Stomach smooth muscle (tissue), 2 donors: ENCODE results near the gene TLCD2.
"Not testable (repeated sequence)": the region's sequence is repeated elsewhere in the genome, so short reads cannot be mapped to it uniquely, and the experiment has no call there.

Source experiments
- H3K27ac ChIP-seq: one replicate; pipeline ENCODE4 v1.7.0; 2013; ENCODE audit warnings: mild to moderate bottlenecking, low read length, inconsistent platforms
- H3K27me3 ChIP-seq, 2 donors: one replicate each; pipeline ENCODE4 v1.7.0; 2013; ENCODE audit warnings: low read length in 2 of 2; ENCODE audit not compliant: insufficient read depth in 2 of 2, control insufficient read depth in 1 of 2
- H3K36me3 ChIP-seq, 2 donors: one replicate each; pipeline ENCODE4 v1.7.0; 2013; ENCODE audit warnings: low read length in 2 of 2; ENCODE audit not compliant: control insufficient read depth in 2 of 2, insufficient read depth in 2 of 2
- H3K4me1 ChIP-seq: one replicate; pipeline ENCODE4 v1.7.0; 2013; ENCODE audit warnings: low read length; ENCODE audit not compliant: control insufficient read depth, insufficient read depth
- H3K4me3 ChIP-seq, 2 donors: one replicate each; pipeline ENCODE4 v1.7.0; 2013; ENCODE audit warnings: low read length in 2 of 2
- H3K9ac ChIP-seq, 2 donors: one replicate each; pipeline ENCODE4 v1.7.0; 2013; ENCODE audit warnings: low read length in 2 of 2, mild to moderate bottlenecking in 1 of 2
- H3K9me3 ChIP-seq, 2 donors: one replicate each; pipeline ENCODE4 v1.7.0; 2013; ENCODE audit warnings: low read length in 2 of 2; ENCODE audit not compliant: control insufficient read depth in 2 of 2
- donor health status: healthy.
- donor health status: Pancreatic carcinoma.

Gene TLCD2

GRCh38 chr17:1707107-1707506 lies 3.1 kb downstream of the TLCD2 start:
- peaks cover 5 to 9% of the 10 kb centered on the region in 2 donors for H3K36me3 ChIP-seq
- no peak overlapping the region for H3K9ac ChIP-seq
- H3K4me1 ChIP-seq, result peaks cover 19% of the 10 kb centered on the region
- H3K9me3 ChIP-seq, result no peaks in the 10 kb centered on the region
- H3K27ac ChIP-seq, result no peak overlapping the region
- H3K27me3 ChIP-seq, result no peaks in the 10 kb centered on the region
- no peak overlapping the region for H3K4me3 ChIP-seq

GRCh38 chr17:1705004-1705403 lies 5.2 kb downstream of the TLCD2 start:
- Histone ChIP-seq H3K4me3 (no peak overlapping the region), H3K4me1 (peaks cover 7% of the 10 kb centered on the region), H3K9ac (no peak overlapping the region), H3K9me3 (no peaks in the 10 kb centered on the region), H3K27ac (no peak overlapping the region), H3K27me3 (no peaks in the 10 kb centered on the region), H3K36me3 (peaks cover 0 to 2% of the 10 kb centered on the region in 2 donors)

- Histone ChIP-seq H3K4me3 (no peak overlapping the region), H3K9ac (no peak overlapping the region), H3K27ac (no peak overlapping the region), H3K36me3 (peaks cover 0 to 2% of the 10 kb centered on the region in 2 donors), H3K9me3 (no peaks in the 10 kb centered on the region), H3K27me3 (no peaks in the 10 kb centered on the region), H3K4me1 (peaks cover 3% of the 10 kb centered on the region)
These were observed 7.1 kb downstream of the TLCD2 start for GRCh38 chr17:1703063-1703462.

GRCh38 chr17:1699891-1700290 lies 10.3 kb downstream of the TLCD2 start:
- not testable (repeated sequence) for H3K9me3 ChIP-seq, H3K4me1 ChIP-seq, H3K4me3 ChIP-seq, H3K9ac ChIP-seq, H3K27me3 ChIP-seq, H3K36me3 ChIP-seq, H3K27ac ChIP-seq

- H3K4me3 ChIP-seq, result no peak overlapping the region
- no peaks in the 10 kb centered on the region for H3K27me3 ChIP-seq
- H3K36me3 ChIP-seq, result no peaks in the 10 kb centered on the region
- no peak overlapping the region for H3K9ac ChIP-seq
- H3K9me3 ChIP-seq, result no peaks in the 10 kb centered on the region
- H3K4me1 ChIP-seq, result no peaks in the 10 kb centered on the region
- no peak overlapping the region for H3K27ac ChIP-seq
These were observed 12.5 kb downstream of the TLCD2 start for GRCh38 chr17:1697681-1698080.

- H3K4me3 ChIP-seq, result no peak overlapping the region
- no peaks in the 10 kb centered on the region for H3K4me1 ChIP-seq
- no peaks in the 10 kb centered on the region for H3K27me3 ChIP-seq
- H3K36me3 ChIP-seq, result no peaks in the 10 kb centered on the region
- H3K9ac ChIP-seq, result no peak overlapping the region
- no peak overlapping the region for H3K27ac ChIP-seq
- H3K9me3 ChIP-seq, result no peaks in the 10 kb centered on the region
These were observed 14.8 kb downstream of the TLCD2 start for GRCh38 chr17:1695365-1695764.

GRCh38 chr17:1693339-1693738 lies 16.8 kb downstream of the TLCD2 start:
- no peaks in the 10 kb centered on the region for H3K27me3 ChIP-seq
- no peak overlapping the region for H3K27ac ChIP-seq
- no peaks in the 10 kb centered on the region for H3K4me1 ChIP-seq
- no peaks in the 10 kb centered on the region for H3K36me3 ChIP-seq
- no peak overlapping the region for H3K4me3 ChIP-seq
- no peak overlapping the region for H3K9ac ChIP-seq
- no peaks in the 10 kb centered on the region for H3K9me3 ChIP-seq

GRCh38 chr17:1690544-1691221 lies 19.5 kb downstream of the TLCD2 start:
- H3K36me3 ChIP-seq, result no peaks in the 10 kb centered on the region
- H3K4me1 ChIP-seq, result no peaks in the 10 kb centered on the region
- no peak overlapping the region for H3K4me3 ChIP-seq
- H3K9me3 ChIP-seq, result no peaks in the 10 kb centered on the region
- H3K27ac ChIP-seq, result no peak overlapping the region
- H3K27me3 ChIP-seq, result no peaks in the 10 kb centered on the region
- H3K9ac ChIP-seq, result no peak overlapping the region

GRCh38 chr17:1688405-1688804 lies 21.8 kb downstream of the TLCD2 start:
- not testable (repeated sequence) for H3K36me3 ChIP-seq, H3K9ac ChIP-seq, H3K27me3 ChIP-seq, H3K9me3 ChIP-seq, H3K27ac ChIP-seq, H3K4me1 ChIP-seq, H3K4me3 ChIP-seq

GRCh38 chr17:1686086-1686485 lies 24.1 kb downstream of the TLCD2 start:
- H3K27ac ChIP-seq, result no peak overlapping the region
- H3K4me3 ChIP-seq, result no peak overlapping the region
- H3K9ac ChIP-seq, result no peak overlapping the region
- H3K9me3 ChIP-seq, result no peaks in the 10 kb centered on the region
- H3K36me3 ChIP-seq, result peaks cover 18% of the 10 kb centered on the region in 2 donors
- H3K4me1 ChIP-seq, result peaks cover 19% of the 10 kb centered on the region
- no peaks in the 10 kb centered on the region for H3K27me3 ChIP-seq

GRCh38 chr17:1684378-1685189 lies 25.6 kb downstream of the TLCD2 start, which contains the start of gene PRPF8:
PRPF8 (minus strand) TSS chr17:1684867; CDS start chr17:1684571, 296 bp downstream.
- Histone ChIP-seq H3K4me1 (peaks cover 19% of the 10 kb centered on the region), H3K27ac (peak within 1 kb of the TSS; percentile 93)

More at GRCh38 chr17:1684378-1685189, 25.6 kb downstream of the TLCD2 start, which contains the start of gene PRPF8:
- Histone ChIP-seq H3K9me3 (no peaks in the 10 kb centered on the region), H3K4me3 (peak within 1 kb of the TSS; percentile 87 to 88), H3K36me3 (peaks cover 33% of the 10 kb centered on the region in 2 donors), H3K27me3 (no peaks in the 10 kb centered on the region), H3K9ac (peak within 1 kb of the TSS; percentile 90 to 96)
